ENCODE data around the gene NPHP4. TPM values are rescaled to one million over a fixed set of nuclear protein-coding genes. Genes with fewer than 3 reads are reported as not detected.

The NPHP4 gene
- total RNA-seq, 2 experiments from 2014 or later, result 13.4 to 24.2 TPM

GRCh38 chr1:5910276-5910620 is 82.0 kb downstream of the NPHP4 start:
- H3K9me3 ChIP-seq (ENCODE audit: low read length), result no peaks in the 10 kb centered on the region
- POLR2A ChIA-PET, result no interaction called here

GRCh38 chr1:5909576-5910275 is 82.5 kb downstream of the NPHP4 start:
- CTCF ChIA-PET (ENCODE audit: unreplicated experiment), result no interaction called here
- no peaks in the 10 kb centered on the region for H3K9me2 ChIP-seq (ENCODE audit: insufficient read depth, low read length)
- TF ChIP-seq EZH2phosphoT487 (IDR thresholded peaks at IDR 0.05; ENCODE audit: borderline replicate concordance, low read depth, low read length) (no peak), CTCF (conservative IDR thresholded peaks at IDR 0.05; ENCODE audit: low read length) (no peak)

More at GRCh38 chr1:5910276-5910620, 82.0 kb downstream of the NPHP4 start:
- Histone ChIP-seq H3K79me2 (ENCODE audit: insufficient read depth, low read depth, low read length) (no peaks in the 10 kb centered on the region), H3K4me1 (ENCODE audit: insufficient read depth, low read length, poor library complexity, severe bottlenecking) (no peaks in the 10 kb centered on the region), H3K36me3 (ENCODE audit: insufficient read depth, low read length) (no peaks in the 10 kb centered on the region), H3K4me3 (ENCODE audit: low read depth, low read length, poor library complexity, severe bottlenecking) (no peak overlapping the region), H3K9me2 (ENCODE audit: insufficient read depth, low read length) (no peaks in the 10 kb centered on the region), H2AFZ (ENCODE audit: low read length) (no peak overlapping the region), H3K4me2 (ENCODE audit: low read length) (no peak overlapping the region), H4K20me1 (ENCODE audit: insufficient read depth, low read length) (no peaks in the 10 kb centered on the region), H3K27ac (ENCODE audit: low read depth, low read length, poor library complexity, severe bottlenecking) (no peak overlapping the region)
- no peak for TF ChIP-seq CTCF (conservative IDR thresholded peaks at IDR 0.05; ENCODE audit: low read length)
- no peak for TF ChIP-seq EZH2phosphoT487 (IDR thresholded peaks at IDR 0.05; ENCODE audit: borderline replicate concordance, low read depth, low read length)
- CTCF ChIA-PET (ENCODE audit: unreplicated experiment), result no interaction called here
- no TSS peak for BruUV-seq (replicated peaks)
- no peak for DNase-seq (ENCODE audit: low spot score)
- intact Hi-C loops (cut with micrococcal nuclease; ENCODE audit: unreplicated experiment), result no loop called here

More at GRCh38 chr1:5909576-5910275, 82.5 kb downstream of the NPHP4 start:
- H2AFZ ChIP-seq (ENCODE audit: low read length), result no peak overlapping the region
- intact Hi-C loops (cut with micrococcal nuclease; ENCODE audit: unreplicated experiment), result no loop called here
- H3K36me3 ChIP-seq (ENCODE audit: insufficient read depth, low read length), result no peaks in the 10 kb centered on the region
- no peak overlapping the region for H3K4me2 ChIP-seq (ENCODE audit: low read length)
- no peaks in the 10 kb centered on the region for H3K9me3 ChIP-seq (ENCODE audit: low read length)
- H3K4me3 ChIP-seq (ENCODE audit: low read depth, low read length, poor library complexity, severe bottlenecking), result no peak overlapping the region
- no TSS peak for BruUV-seq (replicated peaks)
- DNase-seq (ENCODE audit: low spot score), result no peak
- POLR2A ChIA-PET, result no interaction called here
- H3K79me2 ChIP-seq (ENCODE audit: insufficient read depth, low read depth, low read length), result no peaks in the 10 kb centered on the region
- no peak overlapping the region for H3K27ac ChIP-seq (ENCODE audit: low read depth, low read length, poor library complexity, severe bottlenecking)
- no peaks in the 10 kb centered on the region for H3K4me1 ChIP-seq (ENCODE audit: insufficient read depth, low read length, poor library complexity, severe bottlenecking)
- H4K20me1 ChIP-seq (ENCODE audit: insufficient read depth, low read length), result no peaks in the 10 kb centered on the region
